LHCN-M2 (cell line): Measurements from ENCODE around the gene DUSP1. TPM values are rescaled to one million over a fixed set of nuclear protein-coding genes. Genes with fewer than 3 reads are reported as not detected.

Experiments used
- DNase-seq: peaks from one replicate; pipeline ENCODE4 v3.0.0-alpha.2; 2012; ENCODE audit warnings: low read depth
- total RNA-seq: library from RNA; depleted of rRNA; stranded (reverse); fragments of >200 nt; gene quantifications from 2 replicates; pipeline ENCODE4 v1.2.3, GENCODE V29; 2014

The DUSP1 gene
- total RNA-seq, 1 experiment from 2014 or later = 87.6 TPM

- DNase-seq = no peak
Observed at GRCh38 chr5:172743112-172743959, 27.7 kb downstream of the DUSP1 start.

DNA sequence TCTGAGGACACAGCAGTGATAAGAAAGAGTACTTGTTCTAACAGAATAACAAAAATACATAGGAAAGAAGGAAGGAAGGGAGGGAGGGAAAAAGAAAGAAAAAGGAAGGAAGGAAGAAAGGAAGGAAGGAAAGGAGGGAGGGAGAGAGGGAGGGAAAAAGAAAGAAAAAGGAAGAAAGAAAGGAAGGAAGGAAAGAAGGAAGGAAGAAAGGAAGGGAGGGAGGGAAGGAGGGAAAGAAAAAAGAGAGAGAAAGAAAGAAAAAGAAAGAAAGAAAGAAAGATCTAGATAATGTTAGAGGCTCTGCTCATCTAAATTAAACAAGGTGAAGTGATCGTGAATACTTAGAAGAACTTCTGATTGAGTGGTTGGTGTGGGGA, 29.8 kb downstream of the DUSP1 start:
- no peak for DNase-seq

DNA sequence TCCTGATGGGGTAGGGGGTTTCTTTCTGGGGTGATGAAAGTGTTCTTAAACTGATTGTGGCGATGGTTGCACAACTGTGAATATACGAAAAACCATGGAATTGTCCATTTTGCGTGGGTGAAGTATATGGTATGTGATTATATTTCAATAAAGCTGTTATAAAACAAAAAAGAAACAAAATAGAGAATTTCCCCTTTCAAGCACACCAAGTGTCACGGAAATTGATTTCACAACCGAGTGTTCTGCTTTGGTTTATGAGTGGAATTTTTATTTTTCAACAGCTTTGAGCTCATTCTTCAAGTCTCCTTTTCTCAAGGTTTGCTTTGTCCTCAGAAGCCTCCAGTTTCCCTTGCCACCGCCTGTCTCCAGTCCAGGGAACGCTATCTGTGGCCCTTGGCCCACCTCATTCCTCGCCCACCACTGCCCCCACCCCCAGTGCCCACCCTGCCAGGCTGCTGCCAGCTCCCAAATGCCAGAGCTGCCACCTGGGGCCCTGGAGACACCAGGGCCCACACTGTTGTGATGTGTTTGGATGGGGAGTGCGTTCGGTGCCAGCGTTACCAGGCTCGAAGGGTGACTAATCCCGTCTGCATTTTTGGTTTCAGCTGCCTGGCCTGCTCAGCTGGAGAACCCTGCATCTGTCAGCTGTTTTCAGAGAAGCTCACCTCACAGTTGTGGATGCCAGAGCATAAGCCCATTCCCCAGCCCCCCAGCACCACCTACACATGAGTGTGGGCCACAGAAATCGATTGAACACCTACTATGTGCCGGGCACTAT, 30.4 kb downstream of the DUSP1 start:
- DNase-seq = peak; percentile 98

DNA sequence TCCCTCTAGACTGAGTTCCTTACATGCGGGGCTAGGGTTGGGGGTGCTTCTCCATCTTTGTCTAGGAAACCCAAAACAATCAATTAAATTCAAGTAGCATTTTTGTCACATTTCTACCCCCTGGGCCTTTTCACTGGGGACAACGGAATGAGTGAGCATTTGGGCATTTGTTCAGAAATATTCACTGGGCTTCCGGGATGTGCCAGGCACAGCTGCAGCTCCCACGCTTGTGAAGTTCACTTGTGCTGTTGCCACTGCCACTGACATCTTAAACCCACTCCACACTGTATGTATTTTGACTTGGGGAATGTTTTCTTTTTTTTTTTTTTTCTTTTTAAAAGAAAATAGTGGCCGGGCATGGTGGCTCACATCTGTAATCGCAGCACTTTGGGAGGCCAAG, 31.6 kb downstream of the DUSP1 start:
- peak; percentile 29 for DNase-seq

DNA sequence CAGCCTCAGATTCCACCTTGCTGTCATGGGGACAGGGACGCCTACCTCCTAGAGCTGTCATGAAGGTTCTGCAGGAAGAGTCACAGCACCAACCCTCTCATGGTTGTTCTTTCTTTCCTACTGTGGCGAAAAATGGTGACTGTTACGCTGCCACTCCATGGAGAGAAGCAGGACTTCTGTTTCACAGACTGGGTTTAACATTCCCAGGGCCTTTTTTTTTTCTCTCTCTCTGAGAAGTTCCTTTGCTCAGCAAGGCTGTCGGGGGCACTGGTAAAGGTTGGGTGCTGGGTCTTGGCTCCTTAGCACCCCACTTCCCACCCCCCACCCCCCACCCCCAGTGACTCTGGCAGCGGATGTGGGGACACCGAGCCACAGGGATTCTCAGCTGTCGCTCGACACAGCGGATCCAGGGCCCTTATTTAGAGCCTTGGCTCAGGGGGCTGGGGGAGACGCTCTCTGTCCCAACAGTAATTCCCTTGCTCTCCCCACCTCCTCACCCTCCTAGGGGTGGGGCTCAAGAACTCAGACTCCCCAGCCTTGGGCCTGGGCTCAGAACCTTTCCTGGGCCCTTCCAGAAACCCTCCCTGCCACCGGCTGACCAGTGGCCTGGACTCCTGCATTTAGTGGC, 34.4 kb downstream of the DUSP1 start:
- DNase-seq = peak; percentile 52

DNA sequence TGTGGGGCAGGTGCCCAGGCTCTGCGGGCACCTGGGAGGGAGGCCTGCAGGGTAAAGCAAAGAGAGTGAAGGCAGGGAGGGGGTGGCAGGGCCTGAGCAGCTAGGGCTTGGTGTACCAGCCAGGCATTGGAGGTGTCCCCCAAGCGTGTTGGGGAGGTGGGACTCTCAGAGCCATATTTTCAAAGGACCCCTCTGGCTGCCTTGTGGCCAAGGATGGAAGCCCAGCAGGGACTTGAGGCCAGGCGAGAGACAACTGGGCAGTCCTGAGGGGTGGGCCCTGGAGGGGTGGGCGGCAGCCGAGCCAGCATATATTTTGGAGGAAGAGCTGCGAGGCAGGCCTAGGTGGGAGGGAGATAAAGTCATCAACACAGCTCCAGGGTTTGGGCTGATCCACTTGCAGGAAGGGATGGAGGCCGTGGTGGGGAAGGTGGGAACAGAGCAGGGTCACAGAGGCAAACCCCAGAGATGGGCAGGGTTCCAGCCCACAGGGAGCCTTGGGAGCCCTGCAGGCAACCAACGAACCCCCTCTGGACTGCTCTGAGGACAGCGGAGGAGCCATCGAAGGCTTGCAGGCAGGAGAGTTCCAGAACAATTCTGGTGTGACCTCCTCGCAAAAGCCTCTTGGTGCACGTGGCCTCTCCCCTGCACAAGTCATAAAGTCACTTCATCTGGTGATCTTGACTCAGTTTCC, 35.7 kb downstream of the DUSP1 start:
- no peak for DNase-seq

DNA sequence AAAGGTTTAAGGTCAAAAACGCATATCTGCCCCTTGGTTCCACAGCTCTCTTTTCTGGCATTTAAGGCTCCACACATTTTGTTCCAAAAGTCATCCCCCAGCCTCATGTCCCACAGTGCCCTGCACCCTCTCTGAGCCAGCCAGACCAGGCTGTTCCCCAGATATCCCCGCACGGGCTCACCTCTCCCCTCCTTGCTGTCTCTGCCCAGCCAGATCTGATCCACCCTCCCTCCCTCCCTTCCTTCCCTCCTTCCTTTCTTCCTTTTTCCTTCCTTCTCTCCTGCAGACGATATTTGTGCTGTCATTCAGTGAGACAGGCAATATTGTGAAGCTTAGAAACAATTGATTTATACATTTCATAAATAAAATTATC, 37.0 kb downstream of the DUSP1 start:
- DNase-seq = no peak

DNA sequence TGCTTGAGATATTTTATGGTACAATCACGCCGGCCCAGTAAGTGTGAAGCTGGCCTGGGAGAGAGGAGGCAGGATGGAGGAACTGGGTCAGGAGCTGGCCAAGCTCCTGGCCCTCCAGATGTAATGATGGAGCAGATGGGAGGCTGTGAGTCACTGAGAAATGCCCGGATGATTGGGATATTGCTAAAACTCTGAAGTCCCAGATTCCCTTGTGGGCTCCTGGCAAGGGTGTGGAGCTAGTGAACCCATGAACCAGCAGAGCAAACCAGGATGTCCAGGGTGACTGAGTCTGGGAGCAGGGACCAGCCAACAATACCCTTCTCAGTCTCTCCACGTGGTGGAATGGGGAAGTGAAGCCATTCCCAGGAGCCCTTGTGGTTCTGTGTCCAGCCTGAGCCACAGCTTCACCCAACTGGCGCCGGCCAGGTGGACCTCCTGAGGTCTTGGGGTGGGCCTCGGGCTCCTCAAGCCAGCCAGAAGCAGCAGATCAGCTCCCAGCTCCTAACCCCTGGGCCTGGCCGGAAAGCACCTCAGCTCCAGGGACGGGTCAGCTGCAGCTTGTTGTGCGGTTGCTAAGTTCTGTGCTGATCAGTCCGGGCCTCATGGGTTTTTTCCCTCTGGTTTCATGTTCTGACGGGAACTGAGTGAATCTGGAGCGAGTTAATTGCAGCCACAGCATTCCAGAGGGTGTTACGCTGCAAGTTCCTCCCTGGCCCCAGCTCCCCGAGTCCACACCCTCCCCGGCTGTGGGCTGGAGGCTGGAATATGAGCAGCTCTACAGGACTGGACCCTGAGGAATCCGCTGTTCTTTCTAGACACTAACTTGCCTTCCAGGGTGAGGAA, 37.6 kb downstream of the DUSP1 start:
- DNase-seq = peak; percentile 99

DNA sequence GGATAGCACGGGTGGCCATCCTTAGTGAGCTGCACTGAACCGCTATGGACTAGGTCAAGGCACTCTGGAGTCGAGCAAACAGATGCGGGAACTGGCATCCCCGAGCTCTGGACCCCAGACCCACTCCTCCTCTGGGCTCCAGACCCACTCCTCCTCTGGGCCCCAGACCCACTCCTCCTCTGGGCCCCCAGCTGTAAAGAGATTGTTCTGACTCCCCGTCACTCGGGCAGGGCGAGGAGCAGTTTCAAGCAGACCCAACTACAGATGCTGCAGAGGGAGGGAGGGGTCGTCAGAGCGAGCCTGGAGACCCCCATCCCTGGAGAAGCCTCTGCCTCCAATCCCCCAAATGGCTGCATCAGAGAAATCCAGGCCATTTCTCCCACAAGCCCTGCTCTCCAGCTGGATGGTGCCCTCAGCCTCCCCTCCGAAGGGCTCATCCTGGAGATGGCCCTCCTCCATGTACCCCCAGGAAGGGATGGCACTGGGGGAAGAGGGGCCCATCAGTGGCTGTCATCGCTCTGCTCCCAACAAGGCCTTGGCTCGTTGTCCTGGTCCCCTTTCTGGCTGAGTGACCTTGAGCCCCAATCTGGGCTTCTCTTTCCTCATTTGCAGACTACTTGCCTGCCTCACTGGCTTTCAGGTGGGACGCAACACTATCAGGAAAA, 38.7 kb downstream of the DUSP1 start:
- DNase-seq = no peak

DNA sequence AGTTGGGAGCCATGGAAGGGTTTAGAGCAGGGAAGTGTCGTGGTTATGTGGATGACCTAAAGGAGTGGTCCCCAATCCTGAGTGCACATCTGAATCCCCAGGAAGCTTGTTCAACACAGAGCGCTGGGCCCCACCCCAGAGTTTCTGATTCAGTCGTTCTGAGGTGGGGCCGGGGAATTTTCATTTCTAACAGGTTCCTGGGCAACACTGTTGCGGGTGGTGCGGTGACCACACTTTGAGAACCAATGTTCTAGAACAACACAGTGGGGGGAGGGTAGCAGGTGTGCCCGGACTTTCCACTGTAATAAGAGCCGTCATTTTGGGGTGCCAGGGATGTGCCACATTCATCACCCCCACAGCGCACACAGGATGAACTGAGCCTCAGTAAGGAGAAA, 39.3 kb downstream of the DUSP1 start:
- DNase-seq = no peak

GRCh38 chr5:172730981-172731679, 39.9 kb downstream of the DUSP1 start:
- DNase-seq = no peak

DNA sequence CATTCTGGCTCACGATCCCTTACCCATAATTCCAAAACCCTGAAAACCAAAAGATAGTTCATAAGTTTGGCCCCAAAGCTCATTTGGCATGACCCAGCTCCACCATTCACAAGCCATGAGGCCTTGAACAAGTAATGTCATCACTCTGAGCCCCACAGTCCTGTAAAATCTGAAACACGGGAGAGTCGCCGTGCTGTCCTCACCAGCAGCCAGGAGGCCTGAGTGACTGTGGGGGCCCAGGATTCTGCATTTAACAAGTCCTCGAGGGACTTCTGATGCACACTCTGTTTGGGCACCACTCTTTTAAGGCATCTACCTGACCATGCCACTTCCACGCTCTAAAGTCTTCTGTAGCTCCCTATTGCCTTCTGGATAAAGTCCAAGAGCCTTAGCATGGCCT, 40.8 kb downstream of the DUSP1 start:
- no peak for DNase-seq

DNA sequence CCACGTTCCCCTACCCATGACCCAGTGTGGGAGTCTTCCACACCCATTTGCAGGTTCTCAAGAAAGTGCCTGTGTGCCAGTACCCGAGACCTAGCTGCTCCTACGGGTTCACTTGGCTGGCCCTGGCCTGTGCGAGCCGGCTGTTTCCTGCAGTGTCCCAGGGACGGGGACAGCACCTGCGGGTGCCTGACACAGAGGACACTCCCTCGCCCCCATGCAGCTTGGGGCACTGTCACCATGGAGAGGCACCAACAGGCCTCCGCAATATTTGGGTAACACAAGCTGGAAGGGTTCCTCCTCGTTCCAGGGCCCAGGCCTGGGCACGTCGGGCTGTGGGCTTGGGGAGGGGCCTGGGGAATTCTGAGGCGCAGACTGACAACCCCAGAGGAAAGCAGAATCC, 41.4 kb downstream of the DUSP1 start:
- DNase-seq = no peak

GRCh38 chr5:172728481-172729241, 42.3 kb downstream of the DUSP1 start:
- no peak for DNase-seq

- DNase-seq = no peak
Observed at GRCh38 chr5:172727551-172727950, 43.4 kb downstream of the DUSP1 start.

GRCh38 chr5:172726966-172727365, 44.0 kb downstream of the DUSP1 start:
- no peak for DNase-seq

- no peak for DNase-seq
Observed at GRCh38 chr5:172725785-172726184, 45.2 kb downstream of the DUSP1 start.

DNA sequence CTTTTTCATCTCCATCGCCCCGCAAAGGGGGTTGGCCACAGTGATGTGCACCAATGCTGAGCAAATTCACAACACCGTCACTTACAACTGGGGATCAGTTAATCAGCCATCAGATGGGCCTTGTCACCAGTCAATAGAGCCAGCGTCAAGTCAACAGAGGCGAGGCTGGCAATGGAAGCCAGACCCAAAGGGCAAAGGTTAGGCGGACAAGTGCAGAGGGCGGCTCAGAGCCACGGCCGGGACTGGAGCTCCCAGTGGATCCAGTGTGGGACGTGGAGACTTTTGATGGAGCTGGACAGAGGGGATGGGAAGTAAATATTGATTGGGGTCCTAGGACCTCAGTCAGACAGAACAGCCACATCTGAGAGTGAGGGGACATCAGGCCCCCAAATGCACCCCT, 45.7 kb downstream of the DUSP1 start:
- DNase-seq = no peak
